HUES48 (cell line): ENCODE results near the gene KDELR1.

Experiments
- H3K27ac ChIP-seq: one replicate; pipeline ENCODE4 v1.7.0; 2013; ENCODE audit warnings: low read depth, low read length, inconsistent platforms
- H3K27me3 ChIP-seq: 2 replicates; pipeline ENCODE4 v1.6.1; 2013; ENCODE audit warnings: mild to moderate bottlenecking, low read length; ENCODE audit not compliant: control insufficient read depth, insufficient read depth
- H3K36me3 ChIP-seq: 2 replicates; pipeline ENCODE4 v1.6.1; 2013; ENCODE audit warnings: low read length; ENCODE audit not compliant: control insufficient read depth, insufficient read depth
- H3K4me1 ChIP-seq: 2 replicates; pipeline ENCODE4 v1.6.1; 2013; ENCODE audit warnings: mild to moderate bottlenecking, low read length; ENCODE audit not compliant: control insufficient read depth, insufficient read depth
- H3K4me3 ChIP-seq: 2 replicates; pipeline ENCODE4 v1.5.1; 2013; ENCODE audit warnings: mild to moderate bottlenecking, low read depth, low read length
- H3K9ac ChIP-seq: 2 replicates; pipeline ENCODE4 v1.6.1; 2013; ENCODE audit warnings: mild to moderate bottlenecking, low read depth, low read length, moderate library complexity
- H3K9me3 ChIP-seq: 2 replicates; pipeline ENCODE4 v1.6.1; 2013; ENCODE audit warnings: low read length; ENCODE audit not compliant: control insufficient read depth, insufficient read depth

The KDELR1 gene

GRCh38 chr19:48391100-48392005 lies at the start of gene KDELR1:
Gene KDELR1, minus strand, starts transcription at chr19:48391551. Its CDS starts 193 bp downstream, at chr19:48391358.
- H3K36me3 ChIP-seq, result peaks cover 32% of the 10 kb centered on the region
- peak within 1 kb of the TSS; percentile 76 for H3K27ac ChIP-seq
- no peaks in the 10 kb centered on the region for H3K9me3 ChIP-seq
- H3K4me3 ChIP-seq, result peak within 1 kb of the TSS; percentile 86
- peak within 1 kb of the TSS; percentile 81 for H3K9ac ChIP-seq
- H3K27me3 ChIP-seq, result peaks cover 39% of the 10 kb centered on the region
- H3K4me1 ChIP-seq, result peaks cover 15% of the 10 kb centered on the region

GRCh38 chr19:48436586-48436985 lies 45.2 kb upstream of the KDELR1 start:
- Histone ChIP-seq H3K27ac (no peak overlapping the region), H3K9ac (no peak overlapping the region), H3K27me3 (peaks cover 2% of the 10 kb centered on the region), H3K4me3 (no peak overlapping the region), H3K4me1 (0 out of 2 replicates have a peak, but pooled peaks cover 4% of the 10 kb centered on the region), H3K9me3 (no peaks in the 10 kb centered on the region), H3K36me3 (no peaks in the 10 kb centered on the region)

DNA sequence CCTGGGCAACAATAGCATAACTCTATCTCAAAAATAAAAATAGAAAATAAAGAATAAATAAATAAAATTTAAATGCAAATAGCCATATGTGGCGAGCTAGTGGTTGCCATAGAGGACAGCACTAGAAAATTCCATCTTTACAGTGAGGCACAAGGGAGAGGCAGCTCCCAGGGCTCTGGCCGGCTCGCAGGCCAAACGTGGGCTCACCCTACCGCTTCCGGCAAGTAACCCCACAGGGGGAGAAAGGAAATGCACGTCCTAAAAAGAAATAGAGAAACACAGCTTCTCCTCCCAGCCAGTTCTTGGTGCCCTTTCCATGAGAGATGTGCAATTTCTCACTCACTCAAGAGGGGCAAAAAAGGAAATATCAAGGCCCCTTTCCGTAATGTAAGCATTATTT lies 42.0 kb upstream of the KDELR1 start:
- 0 out of 2 replicates have a peak, but pooled peaks cover 4% of the 10 kb centered on the region for H3K4me1 ChIP-seq
- no peaks in the 10 kb centered on the region; the same call in 1 of the 2 replicates for H3K9me3 ChIP-seq
- no peaks in the 10 kb centered on the region for H3K36me3 ChIP-seq
- H3K4me3 ChIP-seq, result no peak overlapping the region
- H3K27me3 ChIP-seq, result no peaks in the 10 kb centered on the region
- no peak overlapping the region for H3K9ac ChIP-seq
- H3K27ac ChIP-seq, result no peak overlapping the region

GRCh38 chr19:48428670-48429069 lies 37.3 kb upstream of the KDELR1 start:
- Histone ChIP-seq H3K27ac (no peak overlapping the region), H3K27me3 (no peaks in the 10 kb centered on the region), H3K36me3 (no peaks in the 10 kb centered on the region), H3K4me1 (no peaks in the 10 kb centered on the region), H3K4me3 (no peak overlapping the region), H3K9ac (no peak overlapping the region), H3K9me3 (no peaks in the 10 kb centered on the region; the same call in 1 of the 2 replicates)

GRCh38 chr19:48424694-48425219 lies 33.4 kb upstream of the KDELR1 start:
- Histone ChIP-seq H3K36me3 (no peaks in the 10 kb centered on the region), H3K9ac (peak overlapping the region; percentile 53; the same call in 1 of the 2 replicates), H3K4me3 (peak overlapping the region; percentile 24; the same call in 1 of the 2 replicates), H3K9me3 (no peaks in the 10 kb centered on the region), H3K4me1 (no peaks in the 10 kb centered on the region), H3K27me3 (no peaks in the 10 kb centered on the region), H3K27ac (peak overlapping the region; percentile 92)

GRCh38 chr19:48421548-48421947 lies 30.2 kb upstream of the KDELR1 start:
- Histone ChIP-seq H3K4me3 (no peak overlapping the region), H3K27me3 (no peaks in the 10 kb centered on the region), H3K36me3 (no peaks in the 10 kb centered on the region), H3K9me3 (no peaks in the 10 kb centered on the region), H3K4me1 (0 out of 2 replicates have a peak, but pooled peaks cover 4% of the 10 kb centered on the region), H3K27ac (no peak overlapping the region), H3K9ac (no peak overlapping the region)

DNA sequence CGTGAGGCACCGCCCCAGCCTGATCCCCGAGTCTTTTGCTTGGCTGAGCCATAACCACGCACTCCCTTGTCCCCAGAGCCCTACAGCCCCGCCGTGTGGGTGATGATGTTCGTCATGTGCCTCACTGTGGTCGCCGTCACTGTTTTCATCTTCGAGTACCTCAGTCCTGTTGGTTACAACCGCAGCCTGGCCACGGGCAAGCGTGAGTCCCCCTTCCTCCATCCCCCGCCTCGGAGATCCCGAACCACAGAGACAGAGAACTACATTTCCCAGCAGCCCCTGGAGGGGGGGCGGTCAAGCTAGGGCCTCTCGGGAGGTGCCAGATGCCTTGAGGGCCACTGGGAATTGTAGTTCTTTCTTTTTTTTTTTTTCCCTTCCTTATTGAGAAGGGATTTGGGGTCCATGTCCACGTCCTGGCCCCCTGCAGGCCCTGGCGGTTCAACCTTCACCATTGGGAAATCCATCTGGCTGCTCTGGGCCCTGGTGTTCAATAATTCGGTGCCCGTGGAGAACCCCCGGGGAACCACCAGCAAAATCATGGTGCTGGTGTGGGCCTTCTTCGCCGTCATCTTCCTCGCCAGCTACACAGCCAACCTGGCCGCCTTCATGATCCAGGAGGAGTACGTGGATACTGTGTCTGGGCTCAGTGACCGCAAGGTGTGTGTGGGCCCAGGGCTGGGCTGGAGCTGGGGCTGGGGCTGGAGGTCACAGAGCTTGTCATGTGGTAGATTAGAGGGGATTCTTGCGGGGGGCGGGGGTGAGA lies 28.0 kb upstream of the KDELR1 start:
- Histone ChIP-seq H3K27me3 (no peaks in the 10 kb centered on the region), H3K4me3 (no peak overlapping the region), H3K27ac (no peak overlapping the region), H3K9me3 (no peaks in the 10 kb centered on the region), H3K9ac (no peak overlapping the region), H3K36me3 (no peaks in the 10 kb centered on the region), H3K4me1 (peaks cover 13% of the 10 kb centered on the region; the same call in 1 of the 2 replicates)

DNA sequence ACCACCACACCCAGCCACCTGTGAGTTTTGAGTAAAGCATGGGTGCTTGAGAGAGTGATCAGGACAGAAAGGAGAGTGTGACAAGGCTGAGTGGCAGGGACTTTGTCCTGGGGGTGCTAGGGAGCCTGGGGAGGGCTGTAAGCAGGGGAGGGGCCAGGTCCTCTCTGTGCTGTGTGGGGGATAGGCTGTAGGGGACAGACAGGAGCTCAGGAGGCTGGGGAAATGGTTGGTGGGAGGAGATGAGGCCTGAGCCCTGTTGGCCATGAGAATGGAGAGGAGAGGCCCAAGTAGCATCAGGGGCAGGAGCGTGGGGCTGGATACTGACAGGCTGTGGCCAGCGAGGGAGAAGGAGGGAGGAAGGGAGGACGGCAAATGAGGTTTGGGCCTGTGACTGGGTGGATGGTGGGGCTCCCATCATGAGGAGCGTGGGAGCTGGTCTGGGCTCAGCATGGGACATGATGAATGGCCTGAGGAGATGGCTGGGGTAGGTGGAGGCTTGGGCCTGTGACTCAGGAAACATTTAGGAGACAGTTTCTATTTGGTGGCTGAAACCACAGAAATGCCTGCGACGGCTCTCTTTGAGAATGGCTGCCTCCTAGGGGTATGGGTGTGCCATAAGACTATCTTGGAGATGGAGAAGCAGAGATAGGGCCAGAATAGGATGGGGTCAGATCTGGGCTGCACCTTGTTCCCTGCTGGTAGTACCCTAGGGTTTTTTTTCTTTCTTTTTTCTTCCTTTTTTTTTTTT lies 27.1 kb upstream of the KDELR1 start:
- H3K27me3 ChIP-seq, result no peaks in the 10 kb centered on the region
- H3K4me1 ChIP-seq, result peaks cover 20% of the 10 kb centered on the region; the same call in 1 of the 2 replicates
- no peaks in the 10 kb centered on the region for H3K9me3 ChIP-seq
- H3K4me3 ChIP-seq, result no peak overlapping the region
- H3K27ac ChIP-seq, result no peak overlapping the region
- no peaks in the 10 kb centered on the region for H3K36me3 ChIP-seq
- H3K9ac ChIP-seq, result no peak overlapping the region

DNA sequence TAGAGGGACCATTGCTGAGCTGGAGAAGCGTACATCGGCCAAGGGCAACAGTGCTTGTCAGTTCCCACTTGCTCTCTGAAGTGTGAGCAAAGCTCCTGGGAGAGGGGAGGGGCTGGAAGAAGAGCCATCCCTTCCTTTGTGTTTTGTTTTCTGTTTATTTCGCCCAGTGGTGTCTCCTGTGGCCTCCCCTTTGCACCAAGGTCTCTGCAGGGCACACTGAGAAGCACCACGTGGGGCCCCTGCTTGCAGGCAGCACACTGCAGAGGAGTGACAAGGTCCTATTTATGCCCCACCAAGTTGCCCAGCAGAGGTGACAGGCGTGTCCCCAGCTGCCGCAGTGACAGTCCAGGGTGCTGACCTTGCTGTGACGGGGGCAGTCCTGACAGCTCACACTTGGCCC lies 26.1 kb upstream of the KDELR1 start:
- H3K9me3 ChIP-seq, result no peaks in the 10 kb centered on the region
- H3K4me1 ChIP-seq, result peaks cover 20% of the 10 kb centered on the region; the same call in 1 of the 2 replicates
- no peaks in the 10 kb centered on the region for H3K36me3 ChIP-seq
- H3K9ac ChIP-seq, result no peak overlapping the region
- no peak overlapping the region for H3K27ac ChIP-seq
- H3K4me3 ChIP-seq, result no peak overlapping the region
- H3K27me3 ChIP-seq, result no peaks in the 10 kb centered on the region

- no peak overlapping the region for H3K27ac ChIP-seq
- peaks cover 20% of the 10 kb centered on the region; the same call in 1 of the 2 replicates for H3K4me1 ChIP-seq
- no peak overlapping the region; the same call in 1 of the 2 replicates for H3K4me3 ChIP-seq
- no peak overlapping the region for H3K9ac ChIP-seq
- H3K36me3 ChIP-seq, result no peaks in the 10 kb centered on the region
- no peaks in the 10 kb centered on the region for H3K27me3 ChIP-seq
- H3K9me3 ChIP-seq, result no peaks in the 10 kb centered on the region
Observed at GRCh38 chr19:48415806-48416221, 24.5 kb upstream of the KDELR1 start.
